Progenitor cell of endocrine pancreas (in vitro differentiated cells): ENCODE results near the gene RHOT1. TPM values are rescaled to one million over a fixed set of nuclear protein-coding genes. Genes with fewer than 3 reads are reported as not detected.

Source experiments
- DNase-seq: peaks from one replicate; pipeline ENCODE4 v3.0.0; 2021; ENCODE audit warnings: low spot score; ENCODE audit not compliant: unreplicated experiment
- H3K27ac Mint-ChIP-seq: 2 replicates; pipeline ENCODE4 v1.8.0; 2021; ENCODE audit warnings: mild to moderate bottlenecking, moderate library complexity, mixed read lengths
- H3K27me3 Mint-ChIP-seq: 2 replicates; pipeline ENCODE4 v1.8.0; 2021; ENCODE audit warnings: mixed read lengths
- H3K36me3 Mint-ChIP-seq: 2 replicates; pipeline ENCODE4 v1.8.0; 2022; ENCODE audit warnings: mixed read lengths; ENCODE audit not compliant: insufficient read depth
- H3K4me1 Mint-ChIP-seq: 2 replicates; pipeline ENCODE4 v1.8.0; 2021; ENCODE audit warnings: low read depth, mixed read lengths
- H3K4me3 Mint-ChIP-seq: 2 replicates; pipeline ENCODE4 v1.8.0; 2021; ENCODE audit warnings: low read depth, mild to moderate bottlenecking, moderate library complexity, mixed read lengths
- H3K9me3 Mint-ChIP-seq: 2 replicates; pipeline ENCODE4 v1.8.0; 2021; ENCODE audit warnings: low read depth, mixed read lengths
- CTCF ChIP-seq: fragments of 200-600 bp; sonication (generic); IDR thresholded peaks from one replicate; pipeline ENCODE4 v1.5.0; 2021; ENCODE audit warnings: antibody characterized with exemption, mild to moderate bottlenecking; ENCODE audit not compliant: unreplicated experiment
- total RNA-seq: library from RNA; stranded (reverse); gene quantifications from 2 replicates; pipeline ENCODE4 v1.2.1, GENCODE V29; 2021

RHOT1 gene
- total RNA-seq, 1 donor from 2014 or later = 33.1 TPM

- DNase-seq = no peak
Measured at GRCh38 chr17:32157225-32157624, 14.9 kb downstream of the RHOT1 start.

DNA sequence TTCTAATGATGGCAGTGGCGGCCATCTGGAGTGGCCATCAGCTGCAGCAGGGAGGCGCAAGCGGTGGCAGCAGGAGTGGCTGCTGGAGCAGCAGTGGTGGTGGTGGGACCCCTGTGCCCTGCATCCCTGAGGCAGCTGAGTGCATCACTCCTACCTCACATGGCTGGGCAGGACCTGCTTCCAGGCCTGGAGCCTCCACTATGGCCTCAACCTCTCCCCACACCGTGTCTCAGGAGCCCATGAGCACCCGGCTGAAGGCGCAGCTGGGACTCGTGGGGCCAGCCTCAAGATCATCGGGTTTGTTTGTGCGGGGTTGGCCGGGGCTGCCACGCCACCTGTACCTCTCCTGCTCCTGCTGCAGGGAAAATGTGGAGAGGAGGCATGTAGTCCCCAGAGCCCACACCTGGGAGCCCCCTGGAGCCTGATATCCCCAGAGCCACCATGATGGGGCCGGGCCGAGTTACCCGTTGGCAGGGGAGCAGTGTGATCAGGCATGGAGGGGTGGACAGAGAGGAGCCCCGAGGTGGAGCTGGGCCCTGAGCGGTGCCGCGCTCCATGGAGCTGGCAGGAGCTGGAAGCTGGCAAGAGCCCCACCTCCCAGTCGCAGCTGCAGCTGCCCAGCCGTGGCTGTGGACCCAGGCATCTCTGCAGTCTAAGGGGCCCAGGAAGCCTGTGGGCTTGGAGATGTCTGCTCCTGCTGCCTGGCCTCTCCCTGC lies 16.7 kb downstream of the RHOT1 start:
- H3K27me3 Mint-ChIP-seq = no peaks in the 10 kb centered on the region
- no peak for TF ChIP-seq CTCF

More at GRCh38 chr17:32157225-32157624, 14.9 kb downstream of the RHOT1 start:
- no peaks in the 10 kb centered on the region for H3K27me3 Mint-ChIP-seq
- H3K4me1 Mint-ChIP-seq = peaks cover under 1% of the 10 kb centered on the region
- no peak overlapping the region for H3K4me3 Mint-ChIP-seq
- no peak overlapping the region for H3K27ac Mint-ChIP-seq
- no peak for TF ChIP-seq CTCF
- H3K9me3 Mint-ChIP-seq = no peaks in the 10 kb centered on the region
- peaks cover 21% of the 10 kb centered on the region for H3K36me3 Mint-ChIP-seq

GRCh38 chr17:32159586-32160438 lies 17.5 kb downstream of the RHOT1 start:
- no peak for DNase-seq
- Mint-ChIP-seq H3K4me1 (no peaks in the 10 kb centered on the region), H3K4me3 (no peak overlapping the region), H3K27ac (no peak overlapping the region), H3K9me3 (peaks cover 5% of the 10 kb centered on the region), H3K36me3 (peaks cover 24% of the 10 kb centered on the region), H3K27me3 (no peaks in the 10 kb centered on the region)
- no peak for TF ChIP-seq CTCF

More for the DNA sequence above, 16.7 kb downstream of the RHOT1 start:
- Mint-ChIP-seq H3K36me3 (peaks cover 22% of the 10 kb centered on the region), H3K4me1 (no peaks in the 10 kb centered on the region), H3K27ac (no peak overlapping the region), H3K9me3 (peaks cover 5% of the 10 kb centered on the region), H3K4me3 (no peak overlapping the region)
- DNase-seq = no peak

- H3K27ac Mint-ChIP-seq = no peak overlapping the region
- no peaks in the 10 kb centered on the region for H3K4me1 Mint-ChIP-seq
- H3K9me3 Mint-ChIP-seq = peaks cover 5% of the 10 kb centered on the region
- H3K4me3 Mint-ChIP-seq = no peak overlapping the region
- DNase-seq = no peak
- no peaks in the 10 kb centered on the region for H3K27me3 Mint-ChIP-seq
- H3K36me3 Mint-ChIP-seq = peaks cover 27% of the 10 kb centered on the region
- TF ChIP-seq CTCF = no peak
Measured at GRCh38 chr17:32160526-32160925, 18.2 kb downstream of the RHOT1 start.

DNA sequence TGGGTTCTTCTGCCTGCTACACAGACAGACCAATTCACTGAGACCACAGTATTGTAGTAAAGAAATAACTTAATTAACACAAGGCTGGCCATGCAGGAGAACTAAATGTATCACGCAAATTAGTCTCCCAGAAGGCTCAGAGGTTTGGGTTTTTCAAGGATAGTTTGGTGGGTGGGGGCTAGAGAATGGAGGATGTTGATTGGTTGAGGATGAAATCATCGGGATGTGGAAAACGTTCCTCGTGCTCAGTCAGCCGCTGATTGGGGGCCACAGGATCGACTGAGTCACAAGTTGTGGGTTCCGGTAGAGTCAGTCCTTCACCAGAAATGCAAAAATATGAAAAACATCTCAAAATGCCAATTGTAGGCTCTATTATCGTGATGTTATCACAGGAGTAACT lies 18.7 kb downstream of the RHOT1 start:
- Mint-ChIP-seq H3K36me3 (peaks cover 27% of the 10 kb centered on the region), H3K4me3 (no peak overlapping the region), H3K9me3 (peaks cover 5% of the 10 kb centered on the region), H3K27me3 (no peaks in the 10 kb centered on the region), H3K27ac (no peak overlapping the region), H3K4me1 (no peaks in the 10 kb centered on the region)
- no peak for TF ChIP-seq CTCF
- no peak for DNase-seq
